Lower leg skin (tissue), 4 donors: ENCODE measurements around the gene KIF26B. TPM values are rescaled to one million over a fixed set of nuclear protein-coding genes. Genes with fewer than 3 reads are reported as not detected.

ENCODE experiments used
- DNase-seq, 2 donors: peaks; one replicate each; pipeline ENCODE4 v3.0.0-alpha.2; 2019; ENCODE audit warnings: low spot score in 2 of 2
- H3K4me3 ChIP-seq: fragments of 200-600 bp; sonication (generic); 2 replicates; pipeline ENCODE4 v1.5.1; 2017; ENCODE audit warnings: mild to moderate bottlenecking, low read depth; ENCODE audit not compliant: poor library complexity, severe bottlenecking
- POLR2A ChIP-seq, 2 donors: fragments of 450-650 bp; IDR thresholded peaks; one replicate each; pipeline ENCODE4 v1.6.1; 2016 to 2017; ENCODE audit warnings: antibody characterized with exemption in 2 of 2, mild to moderate bottlenecking in 1 of 2, moderate library complexity in 1 of 2
- WGBS, 2 donors: methylation state at CpG; one replicate each; pipeline ENCODE4 v1.1.5; 2018; 5-methylcytosine and 5-hydroxymethylcytosine counted together
- intact Hi-C: fragments of 100-400 bp; cut with DNase I; formaldehyde crosslinking; loops from one replicate; pipeline ENCODE4 v1.15.0; 2023; ENCODE audit warnings: low total_unique reads
- total RNA-seq, 4 donors: library from RNA; depleted of rRNA; stranded (reverse); fragments of >200 nt; gene quantifications; one replicate each; pipeline ENCODE4 v1.1.0, GENCODE V29; 2016
- TF ChIP-seq, protein P1 (sequence below), 3 donors: fragments of 450-650 bp; IDR thresholded peaks; one replicate each; pipeline ENCODE4 v1.5.1; 2016; ENCODE audit warnings: antibody characterized with exemption in 3 of 3, mild to moderate bottlenecking in 3 of 3, moderate library complexity in 2 of 3

KIF26B gene
- total RNA-seq, 4 donors from 2014 or later: 3.9 to 6.6 (median 5.7) TPM

GRCh38 chr1:245247801-245248200 is 93.0 kb downstream of the KIF26B start:
- H3K4me3 ChIP-seq: no peak overlapping the region
- WGBS, 2 donors: 76 to 78% methylated on average over 7 of the region's 7 CpGs
- intact Hi-C loops: no loop called here
- TF ChIP-seq, protein P1, sequence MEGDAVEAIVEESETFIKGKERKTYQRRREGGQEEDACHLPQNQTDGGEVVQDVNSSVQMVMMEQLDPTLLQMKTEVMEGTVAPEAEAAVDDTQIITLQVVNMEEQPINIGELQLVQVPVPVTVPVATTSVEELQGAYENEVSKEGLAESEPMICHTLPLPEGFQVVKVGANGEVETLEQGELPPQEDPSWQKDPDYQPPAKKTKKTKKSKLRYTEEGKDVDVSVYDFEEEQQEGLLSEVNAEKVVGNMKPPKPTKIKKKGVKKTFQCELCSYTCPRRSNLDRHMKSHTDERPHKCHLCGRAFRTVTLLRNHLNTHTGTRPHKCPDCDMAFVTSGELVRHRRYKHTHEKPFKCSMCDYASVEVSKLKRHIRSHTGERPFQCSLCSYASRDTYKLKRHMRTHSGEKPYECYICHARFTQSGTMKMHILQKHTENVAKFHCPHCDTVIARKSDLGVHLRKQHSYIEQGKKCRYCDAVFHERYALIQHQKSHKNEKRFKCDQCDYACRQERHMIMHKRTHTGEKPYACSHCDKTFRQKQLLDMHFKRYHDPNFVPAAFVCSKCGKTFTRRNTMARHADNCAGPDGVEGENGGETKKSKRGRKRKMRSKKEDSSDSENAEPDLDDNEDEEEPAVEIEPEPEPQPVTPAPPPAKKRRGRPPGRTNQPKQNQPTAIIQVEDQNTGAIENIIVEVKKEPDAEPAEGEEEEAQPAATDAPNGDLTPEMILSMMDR (IDR thresholded peaks at IDR 0.05): no peak
- no peak for TF ChIP-seq POLR2A (IDR thresholded peaks at IDR 0.05)
- no peak for DNase-seq

DNA sequence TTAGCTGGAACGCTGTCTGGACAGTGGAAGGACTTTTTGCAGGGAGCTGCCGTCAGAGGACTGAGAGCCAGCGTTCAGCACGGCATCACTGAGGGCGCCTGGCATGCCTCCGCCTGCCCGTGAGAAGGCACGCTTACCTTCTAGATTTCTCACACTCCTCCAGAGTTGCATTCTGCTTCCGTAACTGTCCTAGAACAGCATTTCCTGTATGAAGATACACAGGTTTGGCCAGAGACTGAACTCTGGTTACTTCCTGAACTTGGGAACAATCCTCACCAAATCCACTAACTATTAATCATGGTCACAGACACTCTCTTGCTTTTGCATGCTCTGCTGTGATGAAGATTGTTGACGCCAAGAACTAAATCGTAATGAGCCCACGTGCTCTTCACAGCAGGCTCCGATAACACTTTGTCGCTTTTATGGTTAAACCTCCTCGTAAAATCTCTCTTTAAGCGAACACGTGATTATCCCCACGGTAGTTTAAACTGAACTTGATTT is 93.5 kb downstream of the KIF26B start:
- intact Hi-C loops: no loop called here
- TF ChIP-seq, protein P1 (IDR thresholded peaks at IDR 0.05): no peak
- no peak for TF ChIP-seq POLR2A (IDR thresholded peaks at IDR 0.05)
- DNase-seq: no peak
- WGBS, 2 donors: 72% methylated on average over 18 of the region's 18 CpGs
- no peak overlapping the region for H3K4me3 ChIP-seq

DNA sequence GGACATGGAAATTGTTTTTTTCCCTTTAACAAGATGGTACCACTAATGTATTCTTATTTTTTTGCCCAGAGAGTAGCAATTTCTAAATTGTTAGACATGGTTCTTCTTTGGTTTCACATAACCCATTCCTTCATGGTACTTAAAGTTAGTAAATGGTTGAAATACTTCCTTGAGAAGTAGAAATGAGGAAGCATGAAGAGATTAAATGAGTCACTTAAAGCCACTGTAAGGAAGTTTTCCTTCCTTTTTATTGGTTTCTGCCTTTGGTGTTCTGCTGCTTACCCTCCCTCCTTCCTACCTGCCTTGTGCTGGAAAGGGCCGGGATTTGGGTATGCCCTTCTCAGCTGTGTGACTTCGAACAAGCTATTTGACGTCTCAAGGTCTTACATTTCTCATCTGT is 101.0 kb downstream of the KIF26B start:
- TF ChIP-seq, protein P1 (IDR thresholded peaks at IDR 0.05): no peak
- TF ChIP-seq POLR2A (IDR thresholded peaks at IDR 0.05): no peak
- DNase-seq: no peak
- H3K4me3 ChIP-seq: no peak overlapping the region
- intact Hi-C loops: no loop called here
- 88 to 93% methylated on average over 3 of the region's 3 CpGs for WGBS, 2 donors

DNA sequence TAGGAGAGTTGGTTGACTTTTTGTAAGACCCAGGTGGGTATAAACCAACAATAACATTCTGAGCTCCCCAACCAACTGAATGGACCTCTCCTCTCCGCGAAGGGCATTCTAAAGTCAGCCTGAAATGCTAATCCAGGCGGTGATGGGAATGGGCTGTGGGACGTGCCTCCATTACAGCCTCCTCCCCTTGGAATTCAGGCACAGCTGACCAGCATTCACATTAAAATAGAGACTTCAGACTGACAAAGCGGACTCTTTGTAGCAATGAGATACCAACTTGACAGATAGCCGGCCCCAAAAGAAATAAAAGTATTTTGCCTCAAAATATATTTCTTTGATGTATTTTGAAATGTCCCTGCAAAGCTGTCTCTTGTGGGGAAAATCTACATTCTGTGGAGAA is 101.7 kb downstream of the KIF26B start:
- TF ChIP-seq POLR2A (IDR thresholded peaks at IDR 0.05): no peak
- TF ChIP-seq, protein P1 (IDR thresholded peaks at IDR 0.05): no peak
- 81 to 89% methylated on average over 6 of the region's 6 CpGs for WGBS, 2 donors
- H3K4me3 ChIP-seq: no peak overlapping the region
- no peak for DNase-seq
- intact Hi-C loops: no loop called here

DNA sequence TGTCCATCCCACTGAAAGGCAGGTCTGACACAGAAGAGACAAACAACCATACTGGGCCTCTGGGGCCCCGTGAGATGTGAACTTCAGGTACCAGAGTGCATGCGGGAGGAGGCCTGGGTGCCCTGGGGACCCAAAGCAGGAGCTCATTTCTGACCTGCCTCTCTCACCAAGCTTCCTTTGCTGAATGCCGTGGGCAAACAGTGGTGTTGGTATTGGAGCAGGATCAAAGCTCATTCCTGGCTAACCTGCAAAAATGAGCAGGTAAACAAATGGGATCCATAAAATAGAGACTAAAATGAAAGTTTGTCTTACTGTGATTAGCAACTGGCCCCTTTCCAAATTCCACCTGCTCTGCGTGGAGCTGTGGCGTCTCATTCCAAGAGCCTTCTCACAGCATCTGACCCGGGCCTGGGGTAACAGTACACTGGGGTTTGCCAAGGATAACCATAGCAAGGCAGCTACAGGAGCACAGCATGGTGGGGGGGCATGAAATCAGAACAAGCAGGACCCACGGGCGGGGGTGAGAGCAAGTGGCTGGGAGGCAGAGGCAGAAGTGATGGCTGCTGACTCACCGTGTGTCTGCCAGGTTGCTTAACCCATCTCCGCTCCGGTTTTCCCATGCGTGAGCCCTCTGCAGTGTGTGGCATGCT is 103.6 kb downstream of the KIF26B start:
- intact Hi-C loops: no loop called here
- 52 to 54% methylated on average over 12 of the region's 12 CpGs for WGBS, 2 donors
- TF ChIP-seq, protein P1 (IDR thresholded peaks at IDR 0.05): no peak
- TF ChIP-seq POLR2A (IDR thresholded peaks at IDR 0.05): no peak
- DNase-seq: no peak
- H3K4me3 ChIP-seq: no peak overlapping the region
